HepG2 (cell line): ENCODE measurements around the gene LSS. TPM values are rescaled to one million over a fixed set of nuclear protein-coding genes. Genes with fewer than 3 reads are reported as not detected.

ENCODE experiments used
- ATAC-seq: fragments of 200-7000 bp; cut with Tn5 transposase; 3 replicates; pipeline ENCODE4 v1.9.1; 2020; ENCODE audit warnings: mild to moderate bottlenecking, moderate library complexity
- BruUV-seq: library from RNA; stranded (reverse); fragments of 400-500 nt; replicated peaks from 2 replicates; lab custom pipeline; 2021; lab: Mats Ljungman, UMichigan
- CTCF ChIA-PET: fragments of 300-600 bp; formaldehyde crosslinking; extraction: SDS; loops from one replicate; lab custom pipeline; 2021; ENCODE audit warnings: low total read pairs, inconsistent platforms, low intra/inter-chr PET ratio; lab: Yijun Ruan, JAX
- POLR2A ChIA-PET: fragments of 350-600 bp; sonication (Branson Sonifier 250); formaldehyde crosslinking; loops from one replicate; lab custom pipeline; 2020; ENCODE audit warnings: antibody characterized with exemption, inconsistent platforms; lab: Yijun Ruan, JAX
- DNase-seq: peaks from one replicate; pipeline ENCODE4 v3.0.0-alpha.2; 2015; ENCODE audit warnings: low spot score
- FAIRE-seq: peaks from 3 replicates; lab custom pipeline; 2011; peaks lifted over from hg19 to GRCh38; lab: Jason Lieb, UNC
- H2AFZ ChIP-seq: one replicate; pipeline ENCODE4 v1.6.1; 2011; ENCODE audit warnings: low read length, inconsistent platforms
- H3K27ac ChIP-seq: fragments of 300-600 bp; 3 replicates; pipeline ENCODE4 v1.8.0; 2011; ENCODE audit warnings: mixed run types, mild to moderate bottlenecking, mixed read lengths, low read length, inconsistent platforms; ENCODE audit not compliant: insufficient read depth; ENCODE audit errors: extremely low read length
- H3K27me3 ChIP-seq, 2 experiments: fragments of 200-600 bp in 1 of 2; 2 replicates in 1 of 2; 3 replicates in 1 of 2; pipeline versions ENCODE4 v1.6.0 to v1.8.0; 2011; ENCODE audit warnings: low read length in 2 of 2, mild to moderate bottlenecking in 2 of 2, moderate library complexity in 2 of 2, inconsistent platforms in 1 of 2; ENCODE audit not compliant: insufficient read depth in 2 of 2, control insufficient read depth in 1 of 2
- H3K36me3 ChIP-seq, 2 experiments: fragments of 200-600 bp in 1 of 2; replicated peaks in 1 of 2; 2 replicates in 1 of 2; 3 replicates in 1 of 2; pipeline versions ENCODE4 v1.5.1 to v1.8.0; 2011; ENCODE audit warnings: low read length in 2 of 2, inconsistent platforms in 1 of 2; ENCODE audit not compliant: insufficient read depth in 2 of 2, control insufficient read depth in 1 of 2
- H3K4me1 ChIP-seq: 2 replicates; pipeline ENCODE4 v1.5.1; 2012; ENCODE audit warnings: low read length, inconsistent platforms; ENCODE audit not compliant: insufficient read depth
- H3K4me2 ChIP-seq: 2 replicates; pipeline ENCODE4 v1.6.0; 2011; ENCODE audit warnings: low read depth, low read length, inconsistent platforms
- H3K4me3 ChIP-seq, 3 experiments: fragments of 200-600 bp in 1 of 3; sonication (generic), shearing (Covaris generic) in 1 of 3; replicated peaks in 1 of 3; 2 replicates each; pipeline ENCODE4 v1.5.1; 2011 to 2016; ENCODE audit warnings: low read length in 3 of 3, inconsistent platforms in 2 of 3, low read depth in 2 of 3, mild to moderate bottlenecking in 2 of 3, control low read depth in 1 of 3, mixed read lengths in 1 of 3; ENCODE audit not compliant: insufficient read depth in 1 of 3
- H3K79me2 ChIP-seq: one replicate; pipeline ENCODE4 v1.6.1; 2011; ENCODE audit warnings: low read length, inconsistent platforms; ENCODE audit not compliant: insufficient read depth
- H3K9ac ChIP-seq: 2 replicates; pipeline ENCODE4 v1.6.0; 2011; ENCODE audit warnings: mild to moderate bottlenecking, low read depth, low read length, inconsistent platforms; ENCODE audit not compliant: insufficient read depth
- H3K9me3 ChIP-seq: 2 replicates; pipeline ENCODE4 v1.5.1; 2012; ENCODE audit warnings: mild to moderate bottlenecking, low read length
- H4K20me1 ChIP-seq: 2 replicates; pipeline ENCODE4 v1.6.0; 2011; ENCODE audit warnings: inconsistent platforms, mild to moderate bottlenecking, low read length, moderate library complexity; ENCODE audit not compliant: insufficient read depth
- ATF3 ChIP-seq: sonication (generic); formaldehyde crosslinking; IDR thresholded peaks from 2 replicates; pipeline ENCODE4 v1.4.0; 2020; ENCODE audit warnings: missing genetic modification reagents
- CEBPZ ChIP-seq: IDR thresholded peaks from 2 replicates; pipeline ENCODE4 v1.6.1; 2012; ENCODE audit warnings: low read length, improper control_type of control experiment
- CHCHD3 ChIP-seq: sonication (generic); formaldehyde crosslinking; IDR thresholded peaks from 2 replicates; pipeline ENCODE4 v1.8.0; 2022; ENCODE audit warnings: mild to moderate bottlenecking, missing genetic modification reagents, moderate library complexity
- FOSL2 ChIP-seq: sonication (generic); formaldehyde crosslinking; IDR thresholded peaks from 2 replicates; pipeline ENCODE4 v1.4.0; 2020; ENCODE audit warnings: missing genetic modification reagents
- HMG20B ChIP-seq: conservative IDR thresholded peaks from 2 replicates; pipeline ENCODE4 v1.6.1; 2016; ENCODE audit warnings: missing genetic modification reagents, missing compliant biosample characterization
- HNF1B ChIP-seq: sonication (generic); formaldehyde crosslinking; IDR thresholded peaks from 2 replicates; pipeline ENCODE4 v1.5.1; 2020; ENCODE audit warnings: mild to moderate bottlenecking, moderate library complexity, missing genetic modification reagents
- KDM2A ChIP-seq: sonication (generic); formaldehyde crosslinking; IDR thresholded peaks from 2 replicates; pipeline ENCODE4 v1.4.0; 2020; ENCODE audit warnings: low read depth, missing genetic modification reagents, borderline replicate concordance
- MTF1 ChIP-seq: sonication (generic); formaldehyde crosslinking; IDR thresholded peaks from 2 replicates; pipeline ENCODE4 v1.5.0; 2020; ENCODE audit warnings: missing genetic modification reagents
- SP1 ChIP-seq, 2 experiments: fragments of 450-650 bp in 1 of 2; sonication (generic) in 1 of 2; formaldehyde crosslinking in 1 of 2; IDR thresholded peaks; 2 replicates each; pipeline versions ENCODE4 v1.4.0 to v1.6.1; 2016 to 2020; ENCODE audit warnings: missing genetic modification reagents in 1 of 2
- SP2 ChIP-seq: sonication (generic); formaldehyde crosslinking; IDR thresholded peaks from 2 replicates; pipeline ENCODE4 v1.5.1; 2020; ENCODE audit warnings: mild to moderate bottlenecking, missing genetic modification reagents
- WIZ ChIP-seq: sonication (generic); formaldehyde crosslinking; IDR thresholded peaks from 2 replicates; pipeline ENCODE4 v1.5.1; 2020; ENCODE audit warnings: mild to moderate bottlenecking, missing genetic modification reagents
- ZFP1 ChIP-seq: IDR thresholded peaks from 2 replicates; pipeline ENCODE4 v1.6.1; 2016
- ZNF333 ChIP-seq: sonication (generic); formaldehyde crosslinking; IDR thresholded peaks from 2 replicates; pipeline ENCODE4 v1.4.0; 2020; ENCODE audit warnings: mild to moderate bottlenecking, missing genetic modification reagents, borderline replicate concordance
- ZNF431 ChIP-seq: sonication (generic); formaldehyde crosslinking; IDR thresholded peaks from 2 replicates; pipeline ENCODE4 v1.9.0; 2022; ENCODE audit warnings: missing genetic modification reagents, low read depth, mild to moderate bottlenecking, borderline replicate concordance
- ZNF512B ChIP-seq: sonication (generic); formaldehyde crosslinking; IDR thresholded peaks from 2 replicates; pipeline ENCODE4 v1.5.1; 2020; ENCODE audit warnings: missing genetic modification reagents, mild to moderate bottlenecking, borderline replicate concordance
- ZNF547 ChIP-seq: sonication (generic); formaldehyde crosslinking; IDR thresholded peaks from 2 replicates; pipeline ENCODE4 v1.5.1; 2020; ENCODE audit warnings: mild to moderate bottlenecking, missing genetic modification reagents
- ZNF776 ChIP-seq: sonication (generic); formaldehyde crosslinking; IDR thresholded peaks from 2 replicates; pipeline ENCODE4 v1.4.0; 2020; ENCODE audit warnings: mild to moderate bottlenecking, missing genetic modification reagents
- ZSCAN22 ChIP-seq: sonication (generic); formaldehyde crosslinking; IDR thresholded peaks from 2 replicates; pipeline ENCODE4 v1.4.0; 2020; ENCODE audit warnings: mild to moderate bottlenecking, missing genetic modification reagents
- WGBS: methylation state at CpG from one replicate; pipeline ENCODE4 v1.1.6; 2017; ENCODE audit warnings: low lambda C conversion rate; 5-methylcytosine and 5-hydroxymethylcytosine counted together
- in situ Hi-C: cut with HindIII; loops from 2 replicates; pipeline ENCODE4 v1.10.0; 2017; ENCODE audit warnings: low pct_unique_long_range_greater_than_20kb; ENCODE audit not compliant: extremely low pct_ligation_motif_present
- intact Hi-C: fragments of 100-400 bp; cut with micrococcal nuclease; formaldehyde crosslinking; loops from one replicate; pipeline ENCODE4 v1.10.0; 2022; ENCODE audit not compliant: unreplicated experiment
- polyA plus RNA-seq, 8 experiments: library from polyadenylated mRNA; depleted of rRNA in 3 of 8; stranded (reverse) in 7 of 8; unstranded in 1 of 8; fragments of >200 nt; fragmentation: Illumina TruSeq in 4 of 8; extraction: Trizol in 4 of 8; gene quantifications; 2 replicates each; pipeline versions ENCODE4 v1.2.1 to v1.2.3, GENCODE V29; 2011 to 2016; ENCODE audit warnings: low read depth in 4 of 8, missing spikeins in 1 of 8, mixed read lengths in 1 of 8; ENCODE audit not compliant: insufficient read depth in 1 of 8
- total RNA-seq, 5 experiments: library from RNA; depleted of rRNA; stranded (reverse); fragments of >200 nt; fragmentation: Illumina TruSeq; extraction: Trizol; gene quantifications; 2 replicates each; pipeline ENCODE4 v1.2.3, GENCODE V29; 2016; ENCODE audit warnings: low read depth in 1 of 5

LSS gene
- total and polyA plus RNA-seq, 2 of the 13 experiments (the other 11 are each of a cell fraction or from before 2014, with no cell fraction given): 72.6 to 113 TPM

- Histone ChIP-seq H3K9ac (no peak overlapping the region), H4K20me1 (no peaks in the 10 kb centered on the region), H3K4me1 (peaks cover 15% of the 10 kb centered on the region), H3K36me3 (peaks cover 34 to 89% of the 10 kb centered on the region in 2 experiments), H3K79me2 (no peaks in the 10 kb centered on the region), H3K27ac (peak overlapping the region; percentile 52), H3K9me3 (no peaks in the 10 kb centered on the region), H3K4me3 (no peak overlapping the region), H2AFZ (no peak overlapping the region), H3K27me3 (no peaks in the 10 kb centered on the region), H3K4me2 (no peak overlapping the region)
- ChIA-PET CTCF (no interaction called here), POLR2A (interaction anchor here (0.6 to 1.4 kb wide), 4 partner anchors 24 to 72 kb away, joined by 3 to 5 read pairs (median 4); partner anchors contain the start of gene LSS)
- TF ChIP-seq MTF1 (CRISPR knock-in tag): no peak
- no peak for TF ChIP-seq SP2 (CRISPR knock-in tag)
- no peak for TF ChIP-seq KDM2A (CRISPR knock-in tag)
- TF ChIP-seq ZNF547 (CRISPR knock-in tag): no peak
- TF ChIP-seq ZNF431: no peak
- no peak for TF ChIP-seq ZNF333 (CRISPR knock-in tag)
- no peak for TF ChIP-seq CEBPZ
- no peak for TF ChIP-seq ZFP1
- TF ChIP-seq SP1 (IDR thresholded peaks at IDR 0.05): no peak
- TF ChIP-seq SP1 (CRISPR knock-in tag; IDR thresholded peaks at IDR 0.05): no peak
- TF ChIP-seq ZSCAN22 (CRISPR knock-in tag): no peak
- no peak for TF ChIP-seq CHCHD3 (CRISPR knock-in tag)
- no peak for TF ChIP-seq FOSL2 (CRISPR knock-in tag)
- TF ChIP-seq HNF1B: no peak
- TF ChIP-seq WIZ (CRISPR knock-in tag): no peak
- TF ChIP-seq ATF3 (CRISPR knock-in tag): no peak
- no peak for TF ChIP-seq HMG20B (CRISPR knock-in tag)
- no peak for TF ChIP-seq ZNF776 (CRISPR knock-in tag)
- no peak for TF ChIP-seq ZNF512B (CRISPR knock-in tag)
- intact Hi-C loops (no loop called here), in situ Hi-C loops (no loop called here)
- FAIRE-seq (no peak), ATAC-seq (no peak), DNase-seq (no peak)
- no TSS peak for BruUV-seq
- WGBS: 97% methylated on average over 8 of the region's 8 CpGs
Observed at GRCh38 chr21:46253610-46254124, 25.1 kb upstream of the LSS start.
